ENCODE data around the gene SFXN5. TPM values are rescaled to one million over a fixed set of nuclear protein-coding genes. Genes with fewer than 3 reads are reported as not detected.

Gene SFXN5
- total RNA-seq, 4 donors from 2014 or later, result 22.9 to 55.4 (median 41.2) TPM

GRCh38 chr2:72932045-72932740 lies 139.3 kb downstream of the SFXN5 start:
- no peak overlapping the region for H3K4me3 ChIP-seq
- H3K27me3 ChIP-seq, result no peaks in the 10 kb centered on the region
- H3K9me3 ChIP-seq, result no peaks in the 10 kb centered on the region
- peaks cover 0 to 8% (median 2%) of the 10 kb centered on the region in 4 donors for H3K4me1 ChIP-seq
- no peaks in the 10 kb centered on the region for H3K36me3 ChIP-seq
- no peak overlapping the region for H3K27ac ChIP-seq
- DNase-seq, result peak in 1 of 3 donors; percentile 41
- TF ChIP-seq CTCF (IDR thresholded peaks at IDR 0.05) (no peak), POLR2A (IDR thresholded peaks at IDR 0.05) (no peak)

GRCh38 chr2:72931280-72931910 lies 140.1 kb downstream of the SFXN5 start:
- H3K4me3 ChIP-seq, result no peak overlapping the region
- H3K27me3 ChIP-seq, result peaks cover 0 to 5% of the 10 kb centered on the region in 2 donors
- H3K36me3 ChIP-seq, result no peaks in the 10 kb centered on the region
- H3K27ac ChIP-seq, result no peak overlapping the region
- TF ChIP-seq POLR2A (IDR thresholded peaks at IDR 0.05) (no peak), CTCF (IDR thresholded peaks at IDR 0.05) (no peak)
- no peaks in the 10 kb centered on the region for H3K9me3 ChIP-seq
- DNase-seq, result no peak
- peaks cover 0 to 8% (median 2%) of the 10 kb centered on the region in 4 donors for H3K4me1 ChIP-seq

- no peak for TF ChIP-seq POLR2A (IDR thresholded peaks at IDR 0.05)
- no peak for TF ChIP-seq CTCF (IDR thresholded peaks at IDR 0.05)
- Histone ChIP-seq H3K4me1 (peaks cover 0 to 17% (median 5%) of the 10 kb centered on the region in 4 donors), H3K27ac (no peak overlapping the region), H3K4me3 (no peak overlapping the region), H3K36me3 (no peaks in the 10 kb centered on the region), H3K27me3 (peaks cover 0 to 24% of the 10 kb centered on the region in 2 donors), H3K9me3 (no peaks in the 10 kb centered on the region)
- DNase-seq, result no peak
These were observed 142.5 kb downstream of the SFXN5 start for GRCh38 chr2:72929010-72929409.

- no peak overlapping the region for H3K27ac ChIP-seq
- H3K27me3 ChIP-seq, result peaks cover 0 to 31% of the 10 kb centered on the region in 2 donors
- DNase-seq, result peak in 2 of 3 donors; percentile 47 to 49
- H3K36me3 ChIP-seq, result no peaks in the 10 kb centered on the region
- no peaks in the 10 kb centered on the region for H3K9me3 ChIP-seq
- no peak for TF ChIP-seq POLR2A (IDR thresholded peaks at IDR 0.05)
- no peak for TF ChIP-seq CTCF (IDR thresholded peaks at IDR 0.05)
- no peak overlapping the region for H3K4me3 ChIP-seq
- H3K4me1 ChIP-seq, result peaks cover 0 to 13% (median 3%) of the 10 kb centered on the region in 4 donors
These were observed 143.6 kb downstream of the SFXN5 start for GRCh38 chr2:72927619-72928550.

- Histone ChIP-seq H3K4me1 (peaks cover 0 to 13% (median 3%) of the 10 kb centered on the region in 4 donors), H3K4me3 (no peak overlapping the region), H3K36me3 (no peaks in the 10 kb centered on the region), H3K27me3 (peaks cover 0 to 31% of the 10 kb centered on the region in 2 donors), H3K9me3 (no peaks in the 10 kb centered on the region), H3K27ac (no peak overlapping the region)
- no peak for DNase-seq
- TF ChIP-seq POLR2A (IDR thresholded peaks at IDR 0.05) (no peak), CTCF (IDR thresholded peaks at IDR 0.05) (no peak)
These were observed 144.6 kb downstream of the SFXN5 start for GRCh38 chr2:72926811-72927465.

All from Peyer's patch (tissue), 4 donors.